ENCODE measurements around the gene ARFGAP3. TPM values are rescaled to one million over a fixed set of nuclear protein-coding genes. Genes with fewer than 3 reads are reported as not detected.

ARFGAP3 gene
- total and polyA plus RNA-seq, 11 donors: 13.3 to 34.0 (median 25.1) TPM

GRCh38 chr22:42905217-42905616, 48.1 kb upstream of the ARFGAP3 start:
- intact Hi-C loops (cut with DNase I): loop anchor here in 4 of 10 donors (5.0 to 10.0 kb wide), 5 partner anchors 38 to 110 kb away; partner anchors contain the start of gene PACSIN2 (in 2 of the 4)
- TF ChIP-seq CTCF (IDR thresholded peaks at IDR 0.05) (no peak), POLR2A (IDR thresholded peaks at IDR 0.05) (no peak)
- 28 to 30% (median 30%) methylated on average over 13 of the region's 13 CpGs for WGBS, 4 donors
- Histone ChIP-seq H3K4me3 (no peak overlapping the region), H3K4me1 (peaks cover 22 to 93% (median 77%) of the 10 kb centered on the region in 12 donors), H3K27ac (peak overlapping the region in 11 of 12 donors; percentile 69 to 85 (median 76)), H3K9me3 (no peaks in the 10 kb centered on the region), H3K36me3 (peaks cover 0 to 18% (median 0%) of the 10 kb centered on the region in 9 donors), H3K27me3 (no peaks in the 10 kb centered on the region)
- ATAC-seq (no peak), DNase-seq (peak in 2 of 5 donors; percentile 45 to 76)

GRCh38 chr22:42904050-42904449, 47.0 kb upstream of the ARFGAP3 start:
- Histone ChIP-seq H3K27ac (peak overlapping the region in 4 of 12 donors; percentile 19 to 82 (median 44)), H3K9me3 (no peaks in the 10 kb centered on the region), H3K4me1 (peaks cover 18 to 84% (median 68%) of the 10 kb centered on the region in 12 donors), H3K4me3 (no peak overlapping the region), H3K27me3 (no peaks in the 10 kb centered on the region), H3K36me3 (peaks cover 0 to 15% (median 0%) of the 10 kb centered on the region in 9 donors)
- DNase-seq (peak in 1 of 5 donors; percentile 19), ATAC-seq (no peak)
- WGBS, 4 donors: 87 to 95% (median 91%) methylated on average over 10 to 12 of the region's 12 CpGs
- intact Hi-C loops (cut with DNase I): loop anchor here in 5 of 10 donors (5.0 to 10.0 kb wide), 2 partner anchors 37 to 111 kb away; partner anchors contain the start of gene PACSIN2 (in 2 of the 5)
- TF ChIP-seq POLR2A (IDR thresholded peaks at IDR 0.05) (no peak), CTCF (IDR thresholded peaks at IDR 0.05) (no peak)

- intact Hi-C loops (cut with DNase I): loop anchor here in 5 of 10 donors (5.0 to 10.0 kb wide), 2 partner anchors 36 to 112 kb away; partner anchors contain the start of gene PACSIN2 (in 2 of the 5)
- no peak for TF ChIP-seq POLR2A (IDR thresholded peaks at IDR 0.05)
- TF ChIP-seq CTCF (IDR thresholded peaks at IDR 0.05): peak in 3 of 12 donors; percentile 9 to 36 (median 18)
- no peaks in the 10 kb centered on the region for H3K27me3 ChIP-seq
- no peaks in the 10 kb centered on the region for H3K9me3 ChIP-seq
- H3K36me3 ChIP-seq: peaks cover 0 to 15% (median 0%) of the 10 kb centered on the region in 9 donors
- no peak for ATAC-seq
- WGBS, 4 donors: 56 to 71% (median 66%) methylated on average over 15 of the region's 15 CpGs
- peaks cover 11 to 84% (median 66%) of the 10 kb centered on the region in 12 donors for H3K4me1 ChIP-seq
- H3K27ac ChIP-seq: peak overlapping the region in 9 of 12 donors; percentile 45 to 87 (median 67)
- no peak overlapping the region for H3K4me3 ChIP-seq
- DNase-seq: no peak
These were observed 45.9 kb upstream of the ARFGAP3 start for GRCh38 chr22:42902875-42903510.

Measured in heart left ventricle (tissue), 16 donors.